Measurements from ENCODE around the gene INTS3.

INTS3 gene

DNA sequence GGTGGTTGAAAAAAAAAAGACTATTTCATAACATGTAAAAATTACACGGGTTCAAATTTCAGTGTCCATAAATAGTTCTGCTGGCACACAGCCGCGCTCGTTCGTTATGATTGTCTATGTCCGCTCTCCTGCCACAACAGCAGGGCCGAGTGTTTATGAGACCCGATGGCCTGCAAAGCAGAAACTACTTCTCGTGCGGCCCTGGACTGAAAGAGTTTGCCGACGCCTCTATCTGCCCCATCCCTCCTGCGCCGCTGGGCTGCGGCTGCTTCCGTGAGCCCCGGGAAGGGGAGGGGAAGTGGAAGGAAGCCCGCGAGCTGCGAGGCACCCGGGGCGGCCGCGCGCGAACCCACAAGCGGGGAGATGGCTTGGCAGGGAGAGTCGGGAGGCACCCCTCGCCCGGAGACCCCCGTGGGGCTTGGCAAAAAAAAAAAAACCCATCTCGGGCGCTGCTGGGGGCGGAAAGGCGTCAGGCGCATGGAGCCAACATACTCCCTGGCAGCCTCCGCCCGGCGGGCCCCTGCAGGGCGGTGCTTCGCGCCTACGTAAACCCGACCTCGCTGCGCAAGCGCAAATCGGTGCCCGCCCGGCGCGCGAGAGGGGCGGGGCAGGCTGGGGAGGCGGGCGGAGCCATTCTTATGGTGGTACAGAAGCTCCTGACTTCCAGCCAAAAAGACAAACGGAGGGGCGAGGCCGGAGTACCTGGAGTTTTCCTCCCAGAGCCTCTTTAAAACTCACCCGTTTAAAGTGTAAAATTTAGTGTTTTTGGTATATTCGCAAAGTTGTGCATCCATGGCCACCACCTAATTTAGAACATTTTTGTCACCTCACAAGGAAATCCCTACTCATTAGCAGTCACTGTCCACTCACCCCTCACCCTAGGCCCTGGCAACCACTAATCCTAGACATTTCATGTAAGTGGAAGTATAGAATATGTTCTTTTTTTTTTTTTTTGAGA is 55.7 kb downstream of the INTS3 start (continued):
- TF ChIP-seq, protein P1, sequence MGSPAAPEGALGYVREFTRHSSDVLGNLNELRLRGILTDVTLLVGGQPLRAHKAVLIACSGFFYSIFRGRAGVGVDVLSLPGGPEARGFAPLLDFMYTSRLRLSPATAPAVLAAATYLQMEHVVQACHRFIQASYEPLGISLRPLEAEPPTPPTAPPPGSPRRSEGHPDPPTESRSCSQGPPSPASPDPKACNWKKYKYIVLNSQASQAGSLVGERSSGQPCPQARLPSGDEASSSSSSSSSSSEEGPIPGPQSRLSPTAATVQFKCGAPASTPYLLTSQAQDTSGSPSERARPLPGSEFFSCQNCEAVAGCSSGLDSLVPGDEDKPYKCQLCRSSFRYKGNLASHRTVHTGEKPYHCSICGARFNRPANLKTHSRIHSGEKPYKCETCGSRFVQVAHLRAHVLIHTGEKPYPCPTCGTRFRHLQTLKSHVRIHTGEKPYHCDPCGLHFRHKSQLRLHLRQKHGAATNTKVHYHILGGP (tag by site-specific recombination; IDR thresholded peaks at IDR 0.05) = no peak
- TF ChIP-seq OVOL3 (tag by site-specific recombination; IDR thresholded peaks at IDR 0.05) = no peak
- peak; percentile 80 for TF ChIP-seq SP3 (tag by site-specific recombination; IDR thresholded peaks at IDR 0.05)
- TF ChIP-seq ZNF211 (tag by site-specific recombination; IDR thresholded peaks at IDR 0.05; ENCODE audit: low read depth) = no peak
- TF ChIP-seq ZBTB7A (tag by site-specific recombination; IDR thresholded peaks at IDR 0.05; ENCODE audit: low read depth) = 0 out of 2 replicates have a peak, but pooled peaks have one; percentile 47
- TF ChIP-seq, protein P2, sequence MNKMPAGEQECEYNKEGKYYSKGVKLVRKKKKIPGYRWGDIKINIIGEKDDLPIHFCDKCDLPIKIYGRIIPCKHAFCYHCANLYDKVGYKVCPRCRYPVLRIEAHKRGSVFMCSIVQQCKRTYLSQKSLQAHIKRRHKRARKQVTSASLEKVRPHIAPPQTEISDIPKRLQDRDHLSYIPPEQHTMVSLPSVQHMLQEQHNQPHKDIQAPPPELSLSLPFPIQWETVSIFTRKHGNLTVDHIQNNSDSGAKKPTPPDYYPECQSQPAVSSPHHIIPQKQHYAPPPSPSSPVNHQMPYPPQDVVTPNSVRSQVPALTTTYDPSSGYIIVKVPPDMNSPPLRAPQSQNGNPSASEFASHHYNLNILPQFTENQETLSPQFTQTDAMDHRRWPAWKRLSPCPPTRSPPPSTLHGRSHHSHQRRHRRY (tag by site-specific recombination; IDR thresholded peaks at IDR 0.05) = no peak
- TF ChIP-seq ZNF529 (tag by site-specific recombination; IDR thresholded peaks at IDR 0.05; ENCODE audit: insufficient replicate concordance) = no peak
- peak; percentile 77; the same call in 1 of the 2 replicates for TF ChIP-seq ZNF629 (tag by site-specific recombination; IDR thresholded peaks at IDR 0.05)
- no peak for TF ChIP-seq ZNF19 (tag by site-specific recombination; IDR thresholded peaks at IDR 0.05; ENCODE audit: low read depth)
- peak; percentile 57; the same call in 1 of the 2 replicates for TF ChIP-seq ZNF76 (tag by site-specific recombination; IDR thresholded peaks at IDR 0.05; ENCODE audit: borderline replicate concordance, low read depth)
- no peak for TF ChIP-seq ZNF707 (tag by site-specific recombination; IDR thresholded peaks at IDR 0.05)
- no peak for TF ChIP-seq ZNF311 (tag by site-specific recombination; IDR thresholded peaks at IDR 0.05; ENCODE audit: borderline replicate concordance)
- TF ChIP-seq BCL11A (tag by site-specific recombination; IDR thresholded peaks at IDR 0.05; ENCODE audit: low read depth) = no peak
- no peak for TF ChIP-seq PRDM1 (tag by site-specific recombination; IDR thresholded peaks at IDR 0.05)
- peak; percentile 79; the same call in 1 of the 2 replicates for TF ChIP-seq ZNF2 (tag by site-specific recombination; IDR thresholded peaks at IDR 0.05)
- TF ChIP-seq ZXDB (tag by site-specific recombination; IDR thresholded peaks at IDR 0.05) = peak; percentile 99
- no peak for TF ChIP-seq ZNF169 (tag by site-specific recombination; IDR thresholded peaks at IDR 0.05)
- TF ChIP-seq ZNF777 (tag by site-specific recombination; IDR thresholded peaks at IDR 0.05; ENCODE audit: borderline replicate concordance) = no peak
- TF ChIP-seq ZNF747 (tag by site-specific recombination; IDR thresholded peaks at IDR 0.05) = no peak
- TF ChIP-seq, protein P3, sequence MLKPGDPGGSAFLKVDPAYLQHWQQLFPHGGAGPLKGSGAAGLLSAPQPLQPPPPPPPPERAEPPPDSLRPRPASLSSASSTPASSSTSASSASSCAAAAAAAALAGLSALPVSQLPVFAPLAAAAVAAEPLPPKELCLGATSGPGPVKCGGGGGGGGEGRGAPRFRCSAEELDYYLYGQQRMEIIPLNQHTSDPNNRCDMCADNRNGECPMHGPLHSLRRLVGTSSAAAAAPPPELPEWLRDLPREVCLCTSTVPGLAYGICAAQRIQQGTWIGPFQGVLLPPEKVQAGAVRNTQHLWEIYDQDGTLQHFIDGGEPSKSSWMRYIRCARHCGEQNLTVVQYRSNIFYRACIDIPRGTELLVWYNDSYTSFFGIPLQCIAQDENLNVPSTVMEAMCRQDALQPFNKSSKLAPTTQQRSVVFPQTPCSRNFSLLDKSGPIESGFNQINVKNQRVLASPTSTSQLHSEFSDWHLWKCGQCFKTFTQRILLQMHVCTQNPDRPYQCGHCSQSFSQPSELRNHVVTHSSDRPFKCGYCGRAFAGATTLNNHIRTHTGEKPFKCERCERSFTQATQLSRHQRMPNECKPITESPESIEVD (tag by site-specific recombination; IDR thresholded peaks at IDR 0.05) = peak; percentile 82
- TF ChIP-seq, protein P4, sequence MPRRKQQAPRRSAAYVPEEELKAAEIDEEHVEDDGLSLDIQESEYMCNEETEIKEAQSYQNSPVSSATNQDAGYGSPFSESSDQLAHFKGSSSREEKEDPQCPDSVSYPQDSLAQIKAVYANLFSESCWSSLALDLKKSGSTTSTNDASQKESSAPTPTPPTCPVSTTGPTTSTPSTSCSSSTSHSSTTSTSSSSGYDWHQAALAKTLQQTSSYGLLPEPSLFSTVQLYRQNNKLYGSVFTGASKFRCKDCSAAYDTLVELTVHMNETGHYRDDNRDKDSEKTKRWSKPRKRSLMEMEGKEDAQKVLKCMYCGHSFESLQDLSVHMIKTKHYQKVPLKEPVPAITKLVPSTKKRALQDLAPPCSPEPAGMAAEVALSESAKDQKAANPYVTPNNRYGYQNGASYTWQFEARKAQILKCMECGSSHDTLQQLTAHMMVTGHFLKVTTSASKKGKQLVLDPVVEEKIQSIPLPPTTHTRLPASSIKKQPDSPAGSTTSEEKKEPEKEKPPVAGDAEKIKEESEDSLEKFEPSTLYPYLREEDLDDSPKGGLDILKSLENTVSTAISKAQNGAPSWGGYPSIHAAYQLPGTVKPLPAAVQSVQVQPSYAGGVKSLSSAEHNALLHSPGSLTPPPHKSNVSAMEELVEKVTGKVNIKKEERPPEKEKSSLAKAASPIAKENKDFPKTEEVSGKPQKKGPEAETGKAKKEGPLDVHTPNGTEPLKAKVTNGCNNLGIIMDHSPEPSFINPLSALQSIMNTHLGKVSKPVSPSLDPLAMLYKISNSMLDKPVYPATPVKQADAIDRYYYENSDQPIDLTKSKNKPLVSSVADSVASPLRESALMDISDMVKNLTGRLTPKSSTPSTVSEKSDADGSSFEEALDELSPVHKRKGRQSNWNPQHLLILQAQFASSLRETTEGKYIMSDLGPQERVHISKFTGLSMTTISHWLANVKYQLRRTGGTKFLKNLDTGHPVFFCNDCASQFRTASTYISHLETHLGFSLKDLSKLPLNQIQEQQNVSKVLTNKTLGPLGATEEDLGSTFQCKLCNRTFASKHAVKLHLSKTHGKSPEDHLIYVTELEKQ (tag by site-specific recombination; IDR thresholded peaks at IDR 0.05; ENCODE audit: borderline replicate concordance) = no peak
- TF ChIP-seq ZNF791 (tag by site-specific recombination; IDR thresholded peaks at IDR 0.05) = no peak
- TF ChIP-seq, protein P5, sequence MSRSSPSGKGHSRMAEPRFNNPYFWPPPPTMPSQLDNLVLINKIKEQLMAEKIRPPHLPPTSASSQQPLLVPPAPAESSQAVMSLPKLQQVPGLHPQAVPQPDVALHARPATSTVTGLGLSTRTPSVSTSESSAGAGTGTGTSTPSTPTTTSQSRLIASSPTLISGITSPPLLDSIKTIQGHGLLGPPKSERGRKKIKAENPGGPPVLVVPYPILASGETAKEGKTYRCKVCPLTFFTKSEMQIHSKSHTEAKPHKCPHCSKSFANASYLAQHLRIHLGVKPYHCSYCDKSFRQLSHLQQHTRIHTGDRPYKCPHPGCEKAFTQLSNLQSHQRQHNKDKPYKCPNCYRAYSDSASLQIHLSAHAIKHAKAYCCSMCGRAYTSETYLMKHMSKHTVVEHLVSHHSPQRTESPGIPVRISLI (tag by site-specific recombination; IDR thresholded peaks at IDR 0.05) = 0 out of 2 replicates have a peak, but pooled peaks have one; percentile 31
- no peak for TF ChIP-seq ZNF623 (tag by site-specific recombination; IDR thresholded peaks at IDR 0.05)
- TF ChIP-seq BCL11B (tag by site-specific recombination; IDR thresholded peaks at IDR 0.05; ENCODE audit: low read depth) = no peak
- TF ChIP-seq, protein P6, sequence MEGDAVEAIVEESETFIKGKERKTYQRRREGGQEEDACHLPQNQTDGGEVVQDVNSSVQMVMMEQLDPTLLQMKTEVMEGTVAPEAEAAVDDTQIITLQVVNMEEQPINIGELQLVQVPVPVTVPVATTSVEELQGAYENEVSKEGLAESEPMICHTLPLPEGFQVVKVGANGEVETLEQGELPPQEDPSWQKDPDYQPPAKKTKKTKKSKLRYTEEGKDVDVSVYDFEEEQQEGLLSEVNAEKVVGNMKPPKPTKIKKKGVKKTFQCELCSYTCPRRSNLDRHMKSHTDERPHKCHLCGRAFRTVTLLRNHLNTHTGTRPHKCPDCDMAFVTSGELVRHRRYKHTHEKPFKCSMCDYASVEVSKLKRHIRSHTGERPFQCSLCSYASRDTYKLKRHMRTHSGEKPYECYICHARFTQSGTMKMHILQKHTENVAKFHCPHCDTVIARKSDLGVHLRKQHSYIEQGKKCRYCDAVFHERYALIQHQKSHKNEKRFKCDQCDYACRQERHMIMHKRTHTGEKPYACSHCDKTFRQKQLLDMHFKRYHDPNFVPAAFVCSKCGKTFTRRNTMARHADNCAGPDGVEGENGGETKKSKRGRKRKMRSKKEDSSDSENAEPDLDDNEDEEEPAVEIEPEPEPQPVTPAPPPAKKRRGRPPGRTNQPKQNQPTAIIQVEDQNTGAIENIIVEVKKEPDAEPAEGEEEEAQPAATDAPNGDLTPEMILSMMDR (tag by site-specific recombination; IDR thresholded peaks at IDR 0.05) = peak; percentile 61
- TF ChIP-seq ZNF677 (tag by site-specific recombination; IDR thresholded peaks at IDR 0.05) = no peak
- no peak for TF ChIP-seq ZNF239 (tag by site-specific recombination; IDR thresholded peaks at IDR 0.05)
- peak; percentile 85; the same call in 1 of the 2 replicates for TF ChIP-seq KLF7 (tag by site-specific recombination; IDR thresholded peaks at IDR 0.05; ENCODE audit: borderline replicate concordance)
